Measurements from ENCODE around the gene MC4R.
"Not testable (repeated sequence)": the region's sequence is repeated elsewhere in the genome, so short reads cannot be mapped to it uniquely, and the experiment has no call there.

The MC4R gene

DNA sequence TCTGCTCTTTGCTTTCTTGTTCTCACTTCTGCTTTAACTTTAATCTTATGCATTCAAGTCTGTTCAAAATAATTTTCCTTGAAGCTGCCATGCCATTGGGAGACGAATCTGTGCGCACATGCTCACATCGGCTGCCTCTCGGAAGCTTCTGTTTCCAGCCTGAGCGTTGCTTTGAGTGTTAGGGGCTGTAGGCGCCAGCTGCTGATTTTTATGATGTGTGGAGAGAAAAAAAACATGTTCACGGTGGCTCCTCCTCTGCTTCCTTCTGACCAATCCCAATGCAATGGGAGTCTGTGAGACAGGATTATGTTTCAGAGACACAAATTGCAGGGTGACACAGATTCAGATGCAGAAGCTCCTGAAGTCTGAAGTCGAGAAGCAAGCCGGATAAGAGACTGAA, at the start of gene MC4R:
Gene MC4R, minus strand, starts transcription at position 180 of the 400 bp plus-strand sequence. CDS start 426 bp downstream, outside the sequence.
- DNase-seq: no peak

DNA sequence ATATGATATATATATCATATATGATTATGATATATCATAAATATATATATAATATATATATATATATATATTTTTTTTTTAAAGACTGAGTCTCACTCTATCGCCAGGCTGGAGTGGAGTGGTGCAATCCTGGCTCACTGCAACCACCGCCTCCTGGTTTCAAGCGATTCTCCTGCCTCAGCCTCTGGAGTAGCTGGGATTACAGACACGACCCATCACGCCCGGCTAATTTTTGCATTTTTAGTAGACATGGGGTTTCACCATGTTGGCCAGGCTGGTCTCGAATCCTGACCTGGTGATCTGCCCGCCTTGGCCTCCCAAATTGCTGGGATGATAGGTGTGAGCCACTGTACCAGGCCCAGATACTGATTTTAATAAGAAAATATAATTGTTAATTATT, 49.7 kb upstream of the MC4R start:
- DNase-seq: not testable (repeated sequence)

DNA sequence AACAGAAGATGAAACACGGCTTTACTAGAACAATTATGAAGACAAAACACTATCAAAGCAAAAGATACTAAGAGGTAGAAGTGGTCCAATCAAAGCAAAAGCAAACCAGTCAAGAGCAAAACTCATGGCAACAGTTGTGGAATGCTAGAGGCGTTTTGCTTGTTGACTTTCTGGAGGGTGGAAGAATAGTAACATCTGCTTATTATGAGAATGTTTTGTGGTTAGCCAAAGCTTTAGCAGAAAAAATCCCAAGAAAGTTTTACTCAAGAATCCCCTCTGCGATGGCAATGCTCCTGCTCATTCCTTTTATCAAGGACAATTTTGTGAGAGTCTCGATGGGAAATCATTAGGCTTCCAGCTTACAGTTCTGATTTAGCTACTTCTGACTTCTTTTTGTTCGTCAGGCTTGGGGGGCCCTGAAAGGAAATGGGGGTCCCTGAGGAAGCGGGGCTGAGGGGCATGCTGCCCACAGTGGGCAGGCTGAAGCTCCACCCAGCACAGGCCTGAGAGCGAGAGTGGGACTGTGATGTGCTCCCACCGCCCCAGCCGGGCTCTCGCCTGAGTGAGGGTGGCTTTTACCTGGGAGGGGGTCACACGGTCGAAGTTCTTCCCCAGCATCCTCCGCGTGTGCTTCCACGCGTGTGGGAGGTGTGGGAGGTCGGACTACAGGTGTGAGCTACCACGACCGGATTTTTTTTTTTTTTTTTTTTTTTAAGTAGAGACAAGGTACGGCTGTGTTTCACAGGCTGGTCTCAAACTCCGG, 49.0 kb upstream of the MC4R start:
- DNase-seq: no peak

DNA sequence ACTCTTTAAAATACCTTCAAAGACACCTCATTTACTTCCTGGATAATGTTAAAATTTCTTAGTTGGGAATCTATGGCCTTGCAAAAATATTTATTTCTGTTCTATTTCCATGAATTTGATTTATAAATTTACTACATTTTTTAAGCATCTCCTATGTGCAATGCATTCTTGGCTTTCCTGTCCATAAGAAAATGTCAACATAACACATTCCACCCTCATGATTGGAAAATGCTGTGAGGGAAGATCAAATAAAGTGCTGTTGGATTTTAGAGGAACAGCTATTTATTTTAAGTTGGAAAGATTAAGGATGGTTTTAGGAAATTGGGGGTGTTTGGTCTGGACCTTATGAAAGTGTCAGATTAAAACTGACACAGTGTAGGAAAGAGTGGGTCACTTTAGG, 45.4 kb upstream of the MC4R start:
- no peak for DNase-seq

DNA sequence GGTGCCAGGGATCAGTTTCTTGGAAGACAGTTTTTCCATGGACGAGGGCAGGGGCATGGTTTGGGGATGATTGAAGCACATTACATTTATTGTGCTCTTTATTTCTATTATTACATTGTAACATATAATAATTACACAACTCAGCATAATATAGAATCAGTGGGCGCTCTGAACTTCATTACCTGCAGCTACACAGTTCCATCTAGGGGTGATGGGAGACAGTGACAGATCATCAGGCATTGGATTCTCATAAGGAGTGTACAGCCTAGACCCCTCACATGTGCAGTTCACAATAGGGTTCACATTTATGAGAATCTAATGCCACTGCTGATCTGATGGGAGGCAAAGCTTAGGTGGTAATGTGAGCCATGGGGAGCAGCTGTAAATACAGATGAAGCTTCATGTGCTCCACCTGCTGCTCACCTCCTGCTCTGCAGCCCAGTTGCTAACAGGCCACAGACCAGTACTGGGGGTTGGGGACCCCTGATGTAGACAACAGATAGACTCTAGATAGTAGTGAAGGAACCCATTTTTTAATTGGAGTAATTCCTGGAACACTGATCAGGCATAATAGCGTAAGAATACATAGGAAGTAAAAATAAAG, 41.5 kb upstream of the MC4R start:
- no peak for DNase-seq

DNA sequence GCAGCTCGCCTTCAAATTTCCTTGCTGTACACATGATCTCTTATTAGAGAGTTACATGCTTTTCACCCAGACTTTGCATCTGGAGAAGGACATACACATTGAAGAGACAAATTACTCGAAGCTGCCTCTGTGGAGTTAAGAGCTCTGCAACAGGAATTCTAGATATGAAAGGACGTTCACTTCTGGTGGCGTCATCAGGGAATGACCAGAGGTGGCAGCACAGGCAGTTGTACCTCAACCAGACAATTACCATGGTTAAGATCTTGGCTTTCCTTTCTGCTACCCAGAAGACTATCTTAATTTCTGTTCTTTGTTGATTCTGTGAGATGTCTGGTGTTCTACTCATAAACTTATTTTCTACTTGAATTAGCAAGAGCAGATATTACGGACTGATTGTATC, 39.1 kb upstream of the MC4R start:
- DNase-seq: no peak

DNA sequence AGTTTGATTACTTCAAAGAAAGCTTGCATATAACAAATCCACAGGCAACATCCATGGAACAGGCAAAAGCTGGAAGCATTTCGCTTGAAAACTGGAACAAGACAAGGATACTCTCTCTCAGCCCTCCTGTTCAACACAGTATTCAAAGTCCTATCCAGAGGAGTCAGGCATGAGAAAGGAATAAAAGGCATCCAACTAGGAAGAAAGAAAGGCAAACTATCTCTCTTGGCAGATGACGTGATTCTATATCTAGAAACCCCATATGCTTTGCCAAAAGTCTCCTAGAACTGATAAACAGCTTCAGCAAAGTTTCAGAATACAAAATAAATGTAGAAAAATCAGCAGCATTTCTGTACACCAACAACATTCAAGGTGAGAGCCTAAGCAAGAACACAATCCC, 34.1 kb upstream of the MC4R start:
- no peak for DNase-seq

DNA sequence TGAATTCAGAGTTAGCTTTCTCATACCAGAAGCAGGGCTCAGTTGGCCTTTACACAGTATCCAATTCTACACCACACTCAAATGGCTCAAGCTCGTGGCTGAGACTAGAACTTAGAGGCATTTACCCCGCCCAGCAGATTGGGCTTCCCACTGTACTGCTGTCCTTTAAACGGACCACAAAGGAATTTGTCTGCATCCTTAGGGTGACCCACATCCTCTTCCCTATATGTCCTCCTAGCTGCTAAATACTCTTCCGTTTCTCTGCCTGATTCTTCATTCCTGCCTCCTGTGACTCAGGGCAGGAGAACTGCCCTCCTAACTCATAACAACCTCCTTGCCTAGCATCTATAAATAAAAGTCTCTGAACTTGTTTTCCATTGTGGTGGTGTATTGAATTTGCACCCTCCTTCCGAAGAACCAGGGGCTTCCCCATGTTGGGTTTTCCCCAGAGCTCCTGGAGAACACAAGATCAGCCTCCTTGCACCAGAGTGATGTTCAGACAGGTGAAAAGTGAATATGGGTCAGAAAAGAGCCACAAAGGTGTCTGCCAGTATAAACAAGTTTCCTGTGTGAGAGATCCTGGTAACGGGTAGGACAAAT, 32.0 kb upstream of the MC4R start:
- DNase-seq: no peak

DNA sequence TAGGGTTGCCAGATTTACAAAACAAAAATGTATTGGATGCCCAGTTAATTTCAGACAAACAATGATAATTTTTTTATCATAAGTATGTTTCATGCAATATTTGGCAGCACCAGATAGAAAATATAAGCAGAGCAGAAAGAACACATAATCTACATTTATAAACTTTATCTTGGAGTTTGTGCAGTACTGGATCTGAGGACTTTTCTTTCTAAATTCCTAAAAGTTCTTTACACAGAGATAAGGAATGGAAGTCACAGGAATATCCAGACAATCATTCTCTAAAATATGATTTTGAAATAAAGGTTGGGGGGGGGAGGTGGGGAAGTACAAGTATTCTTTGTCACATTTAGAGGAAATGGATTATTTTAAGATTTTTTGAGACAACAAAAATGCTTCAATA, 28.8 kb upstream of the MC4R start:
- DNase-seq: no peak

DNA sequence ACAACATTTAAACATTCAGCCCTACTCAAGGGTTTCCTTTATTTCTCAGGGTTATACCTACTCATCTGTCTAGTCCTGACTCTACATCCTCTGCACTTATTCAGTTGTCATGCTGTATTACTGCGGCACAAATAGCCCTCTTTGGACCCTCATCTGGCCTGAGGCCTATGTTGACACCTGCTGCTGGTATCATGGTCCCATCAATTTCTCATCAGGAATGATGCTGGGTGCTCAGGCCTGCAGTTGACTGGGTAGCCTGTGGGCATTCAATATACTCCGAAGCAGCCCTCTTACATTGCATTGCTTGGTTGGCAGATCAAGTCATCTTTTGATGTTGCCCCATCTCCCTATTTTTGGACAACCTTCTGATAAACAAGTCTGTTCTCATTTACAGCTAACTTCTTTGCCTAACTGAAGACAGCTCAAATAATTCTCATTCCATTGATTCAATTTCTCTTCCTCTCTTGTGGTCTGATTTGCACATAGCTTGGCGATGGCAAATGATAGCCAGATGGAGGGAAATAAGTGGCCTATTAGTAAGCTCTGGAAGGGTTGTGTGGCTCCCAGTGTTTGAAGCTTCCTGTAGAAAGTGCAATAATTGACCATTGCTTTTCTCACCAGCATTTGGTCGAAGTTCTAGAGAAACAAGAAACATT, 19.1 kb upstream of the MC4R start:
- no peak for DNase-seq

DNA sequence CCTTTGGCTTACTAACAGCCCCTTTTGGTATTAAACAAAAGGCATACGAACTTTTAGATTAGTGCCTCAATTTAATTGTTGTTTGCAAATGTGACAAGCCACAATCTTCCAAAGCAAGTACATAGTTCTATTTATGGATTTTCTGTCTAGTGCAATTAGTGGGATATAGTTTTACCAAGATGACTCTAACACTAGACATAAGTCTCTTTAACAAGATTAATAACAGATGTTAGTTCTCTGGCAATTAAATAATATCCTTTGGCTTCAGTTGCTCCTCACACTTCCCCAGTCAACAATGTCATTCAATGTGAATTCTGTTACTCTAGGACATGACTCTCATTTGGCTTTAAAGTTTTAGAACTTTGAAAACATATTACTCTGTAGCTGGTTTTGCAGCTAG, 16.7 kb upstream of the MC4R start:
- DNase-seq: no peak

DNA sequence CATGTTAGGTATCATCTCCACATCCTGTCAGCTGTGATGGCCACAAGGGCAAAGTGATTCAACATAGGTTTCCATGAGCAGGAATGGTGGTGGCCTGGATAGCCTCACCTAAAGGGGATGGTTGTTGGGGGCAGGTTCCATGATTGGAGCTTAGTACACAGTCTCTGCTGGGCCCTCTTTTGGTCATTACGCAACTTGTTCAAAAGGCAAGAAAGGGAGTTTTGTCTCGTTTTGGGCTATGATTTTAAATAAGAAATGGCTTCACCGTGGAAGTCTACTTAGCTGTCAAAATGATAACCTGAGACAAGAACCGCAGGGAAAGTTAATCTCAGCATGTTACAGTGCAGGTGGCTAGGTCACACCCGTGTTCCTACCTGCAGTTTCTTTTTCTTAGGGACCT, 13.1 kb upstream of the MC4R start:
- DNase-seq: no peak

DNA sequence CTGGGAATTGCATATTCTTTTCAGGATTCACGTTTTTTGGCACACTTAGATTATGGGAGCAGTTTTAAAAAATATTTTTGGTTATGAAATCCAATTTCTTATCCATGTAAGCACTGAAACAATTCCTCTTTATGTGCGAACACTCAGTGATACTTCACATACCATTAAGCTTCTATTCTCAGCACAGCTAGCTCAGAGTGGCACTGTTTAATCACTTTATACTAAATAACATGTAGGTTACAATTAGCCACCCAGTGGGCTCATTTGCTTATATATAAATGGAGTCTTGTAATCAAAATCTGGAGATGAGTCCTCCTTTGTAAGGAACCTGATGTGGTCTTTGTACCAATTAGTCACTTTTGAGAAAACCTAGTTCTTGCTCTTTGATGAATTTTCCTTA, 11.3 kb upstream of the MC4R start:
- DNase-seq: no peak

DNA sequence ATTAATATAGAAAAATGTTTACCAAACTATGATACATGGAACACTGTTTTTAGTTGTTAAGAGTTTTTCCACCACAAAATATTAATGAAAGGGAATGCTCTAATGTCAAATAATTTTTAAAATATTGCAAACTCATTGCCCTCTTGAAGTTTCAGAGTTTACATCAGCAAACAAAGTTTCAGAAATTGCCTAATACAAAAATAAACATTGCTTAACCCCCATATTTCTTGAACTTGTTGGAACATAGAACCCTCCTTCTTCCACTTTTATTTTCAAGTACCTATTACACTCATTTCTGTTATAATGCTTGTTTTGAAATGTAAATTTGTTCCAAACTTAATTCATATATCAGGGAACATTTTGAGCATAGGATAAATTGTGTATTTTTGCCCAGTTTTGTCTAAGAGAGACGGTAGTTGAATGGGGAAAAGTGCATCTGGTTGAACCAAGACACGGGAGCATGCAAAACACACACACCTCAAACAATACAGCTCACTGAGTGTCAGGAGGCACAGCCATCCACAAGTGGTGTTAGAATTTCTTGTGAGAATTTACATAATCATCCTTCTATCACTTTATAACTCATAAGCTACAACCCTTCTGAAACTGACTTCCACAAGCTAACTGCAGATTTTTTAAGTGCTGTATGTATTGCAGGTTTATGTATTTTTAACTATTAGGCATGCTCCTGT, 5.3 kb upstream of the MC4R start:
- DNase-seq: no peak

DNA sequence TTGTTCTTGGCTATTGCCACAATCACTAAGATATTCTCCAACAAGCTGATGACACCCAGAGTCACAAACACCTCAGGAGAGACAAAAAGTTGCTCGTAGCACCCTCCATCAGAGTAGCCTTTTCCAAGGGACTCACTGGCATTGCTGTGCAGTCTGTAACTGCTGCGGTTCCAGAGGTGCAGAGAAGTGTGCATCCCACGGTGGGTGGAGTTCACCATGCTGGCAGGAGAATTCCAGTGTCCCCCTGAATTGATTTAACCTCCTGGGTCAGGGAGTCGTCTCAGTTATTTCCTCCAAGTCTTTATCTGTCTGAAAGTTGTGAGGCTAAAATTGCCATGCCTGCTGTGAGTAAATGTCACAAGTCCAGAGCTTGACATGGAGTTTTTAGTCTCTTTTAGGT, 443 bp downstream of the MC4R start:
- DNase-seq: no peak

DNA sequence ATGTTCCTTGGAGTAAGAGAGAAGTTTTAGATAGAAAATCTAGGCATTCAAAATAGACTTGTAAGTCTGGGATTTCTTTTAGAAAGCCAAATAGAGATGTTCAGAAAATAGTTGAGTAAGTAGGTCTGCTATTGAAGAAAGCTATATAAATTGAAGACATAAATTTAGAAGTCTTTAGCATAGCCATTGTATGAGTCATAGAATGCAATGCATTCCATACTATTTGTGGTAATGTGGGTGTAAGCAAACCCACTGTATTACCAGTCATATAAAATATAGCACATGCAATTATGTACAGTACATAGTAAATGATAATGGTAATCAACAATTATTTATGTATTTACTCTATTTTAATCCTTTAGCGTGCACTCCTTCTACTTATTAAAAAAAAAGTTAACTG, 14.1 kb downstream of the MC4R start:
- DNase-seq: no peak

DNA sequence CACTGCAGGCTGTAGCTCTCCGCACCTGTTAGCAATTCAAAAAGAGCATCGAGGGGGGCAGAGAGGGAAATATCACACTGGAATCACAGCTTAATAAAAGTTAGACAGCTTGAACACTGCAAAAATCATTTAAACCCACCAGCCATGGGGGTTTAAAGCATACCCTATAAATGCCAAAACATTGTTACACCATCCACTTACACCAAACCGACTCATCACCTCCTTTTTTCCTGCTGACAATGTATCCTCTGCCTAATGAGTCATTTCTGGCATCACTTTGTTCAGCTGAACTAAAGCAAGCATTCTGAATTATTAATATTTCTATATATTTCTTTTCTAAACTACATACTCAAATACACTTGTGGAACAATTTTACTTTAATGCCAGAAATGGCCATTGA, 21.6 kb downstream of the MC4R start:
- no peak for DNase-seq

DNA sequence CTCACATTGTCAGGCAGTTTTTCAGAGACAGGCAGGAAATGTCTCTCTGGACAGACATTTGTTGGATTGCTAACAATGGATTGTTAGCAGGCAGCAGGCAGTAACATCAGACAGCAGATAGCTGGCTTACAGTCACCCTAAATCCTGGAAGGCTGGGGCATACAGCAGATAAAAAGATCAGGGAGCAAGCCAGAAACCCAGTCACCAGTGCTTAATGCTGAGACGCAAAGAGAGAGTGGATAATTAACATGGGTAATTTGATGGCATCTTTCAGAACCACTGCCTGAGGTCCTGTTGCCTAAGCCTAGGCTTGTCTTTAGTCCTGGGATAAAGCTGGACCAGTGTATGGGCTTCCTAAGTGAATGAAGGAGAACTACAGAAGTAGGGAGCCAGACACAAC, 22.4 kb downstream of the MC4R start:
- no peak for DNase-seq

DNA sequence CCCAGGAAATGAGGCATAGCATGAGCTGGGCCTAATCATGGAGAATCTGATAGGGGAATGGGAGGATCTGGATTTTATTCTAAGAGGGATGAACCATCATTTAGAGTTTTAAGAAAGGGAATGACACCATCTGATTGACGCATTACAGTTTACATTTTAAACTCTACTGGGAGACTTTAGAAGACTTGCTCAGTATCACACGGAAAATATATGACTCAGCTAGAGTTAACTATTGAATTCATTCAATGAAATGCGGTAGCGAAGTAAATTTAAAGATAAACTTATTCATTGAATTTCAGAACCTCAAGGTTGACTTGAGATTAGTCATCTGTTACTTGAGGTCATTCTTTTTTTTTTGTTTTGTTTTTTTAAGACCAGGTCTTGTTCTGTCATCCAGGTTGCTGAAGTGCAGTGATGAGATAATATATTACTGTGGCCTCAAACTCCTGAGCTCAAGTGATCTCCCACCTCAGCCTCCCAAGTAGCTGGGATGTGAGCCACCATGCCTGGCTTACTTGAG, 25.0 kb downstream of the MC4R start:
- no peak for DNase-seq

DNA sequence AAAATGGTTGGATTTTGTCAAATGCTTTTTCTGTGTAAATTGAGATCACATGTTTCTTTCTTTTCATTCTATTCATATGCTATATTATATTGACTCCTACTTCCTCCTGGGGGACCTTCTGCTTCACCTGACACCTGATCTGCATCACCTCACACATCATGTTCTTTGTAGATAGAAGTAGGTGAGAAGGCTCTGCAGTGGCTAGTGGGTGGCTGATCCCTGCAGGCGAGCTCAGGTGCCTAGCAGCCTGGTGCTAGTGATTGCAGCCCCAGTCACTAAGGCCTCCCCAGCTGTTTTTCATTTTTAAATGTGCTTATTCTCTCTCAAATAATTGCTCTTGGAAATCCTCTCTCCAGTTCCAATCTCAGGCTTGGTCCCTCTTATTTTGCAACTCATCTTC, 33.6 kb downstream of the MC4R start:
- no peak for DNase-seq

DNA sequence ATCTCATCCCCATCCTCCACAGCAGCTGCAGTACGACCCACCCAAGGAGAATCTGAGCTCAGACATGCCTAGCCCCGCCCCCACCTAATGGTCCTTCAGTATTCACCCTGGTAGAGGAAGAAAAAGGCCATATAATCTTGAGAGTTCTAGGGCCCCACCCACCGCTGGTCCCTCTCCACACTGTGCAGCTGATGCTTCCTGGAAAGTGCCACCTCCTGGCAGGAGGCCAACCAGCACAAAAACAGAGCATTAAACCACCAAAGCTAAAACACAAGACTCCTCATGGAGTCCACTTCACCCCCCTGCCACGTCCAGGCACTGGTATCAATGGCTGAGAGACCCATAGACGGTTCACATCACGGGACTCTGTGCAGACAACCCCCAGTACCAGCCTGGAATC, 40.7 kb downstream of the MC4R start:
- DNase-seq: no peak

DNA sequence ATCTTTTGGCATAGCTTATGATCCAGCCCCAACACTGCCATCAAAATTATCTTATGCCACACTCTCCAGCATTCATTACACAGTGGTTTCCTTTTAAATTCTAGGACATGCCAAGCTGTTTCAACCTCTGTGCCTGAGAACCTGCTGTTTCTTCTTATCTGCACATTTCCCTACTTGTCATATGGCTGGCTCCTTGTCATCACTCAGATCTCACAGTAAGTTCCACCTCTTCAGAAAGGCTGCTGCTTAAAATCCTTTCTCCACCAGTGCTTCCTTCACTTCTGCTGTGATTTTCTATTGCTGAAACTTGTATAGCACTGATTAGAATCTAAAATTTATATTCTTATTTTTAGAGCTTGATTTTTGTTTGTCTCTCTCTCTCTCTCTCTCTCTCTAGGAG, 43.4 kb downstream of the MC4R start:
- no peak for DNase-seq

DNA sequence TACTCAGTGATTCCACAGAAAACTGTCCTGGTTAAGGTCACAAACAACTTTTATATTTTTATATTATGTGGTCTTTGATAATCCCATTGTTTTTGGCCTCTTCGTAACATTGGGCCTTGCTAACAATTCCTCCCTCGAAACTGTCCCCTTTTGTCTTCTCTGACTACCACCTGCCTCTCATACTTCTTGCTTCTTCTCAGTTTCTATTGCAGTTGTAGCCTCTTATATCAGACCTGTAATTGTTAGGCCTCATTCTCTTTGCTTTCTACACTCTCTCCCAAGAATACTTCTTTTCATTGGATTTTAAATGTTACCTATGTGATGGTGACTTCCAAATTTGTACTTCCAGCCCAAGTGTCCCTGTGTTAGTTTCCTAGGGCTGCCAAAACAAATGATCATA, 44.7 kb downstream of the MC4R start:
- DNase-seq: no peak
